Left lung (tissue), 10 donors: ENCODE results near the gene RHEB. TPM values are rescaled to one million over a fixed set of nuclear protein-coding genes. Genes with fewer than 3 reads are reported as not detected.
A peak's percentile ranks its signal among the peaks of the same experiment; 100 is the strongest.

ENCODE experiments used
- ATAC-seq: fragments of 200-7000 bp; cut with Tn5 transposase; one replicate; pipeline ENCODE4 v1.9.1; 2020; ENCODE audit warnings: moderate library complexity
- DNase-seq, 4 donors: peaks; one replicate each; pipeline ENCODE4 v3.0.0-alpha.2; 2013 to 2020
- H3K27ac ChIP-seq, 2 donors: fragments of 200-600 bp; sonication (generic) in 1 of 2; one replicate each; pipeline versions ENCODE4 v1.5.0 to v1.8.0; 2020 to 2021
- H3K27me3 ChIP-seq, 2 donors: fragments of 200-600 bp; sonication (generic) in 1 of 2; one replicate each; pipeline versions ENCODE4 v1.5.0 to v1.8.0; 2020 to 2021
- H3K36me3 ChIP-seq, 2 donors: fragments of 200-600 bp; sonication (generic) in 1 of 2; one replicate each; pipeline versions ENCODE4 v1.5.0 to v1.8.0; 2020 to 2021
- H3K4me1 ChIP-seq, 2 donors: fragments of 200-600 bp; one replicate each; pipeline ENCODE4 v1.8.0; 2021
- H3K4me3 ChIP-seq, 2 donors: fragments of 200-600 bp; sonication (generic) in 1 of 2; one replicate each; pipeline versions ENCODE4 v1.5.0 to v1.8.0; 2020 to 2021; ENCODE audit warnings: mild to moderate bottlenecking in 1 of 2
- H3K9me3 ChIP-seq, 2 donors: fragments of 200-600 bp; sonication (generic) in 1 of 2; one replicate each; pipeline versions ENCODE4 v1.5.0 to v1.8.0; 2020 to 2021
- intact Hi-C, 2 donors: fragments of 100-400 bp; cut with DNase I; formaldehyde crosslinking; loops; one replicate each; pipeline versions ENCODE4 v1.11.2 to v1.14.2; 2022
- polyA plus RNA-seq, 6 donors: library from polyadenylated mRNA; unstranded; fragments of 120-200 nt; gene quantifications; one replicate each; pipeline ENCODE4 v1.2.1, GENCODE V29; 2013; ENCODE audit not compliant: insufficient read length in 6 of 6
- total RNA-seq, 2 donors: library from RNA; stranded (reverse); fragmentation: NEBNext Ultra II Directional; extraction: Animal tissue kit (Norgen Biotek cat#: 25700); gene quantifications; one replicate each; pipeline ENCODE4 v1.2.1, GENCODE V29; 2021
- TF ChIP-seq, protein P1 (sequence below), 2 donors: fragments of 200-600 bp; sonication (generic) in 1 of 2; IDR thresholded peaks; one replicate each; pipeline versions ENCODE4 v1.5.0 to v1.8.0; 2021; ENCODE audit warnings: antibody characterized with exemption in 2 of 2
- donor health status: DM: no; HTN: yes; CAD: no.
- donor health status: DM: no; HTN: no; CAD: no.

RHEB gene
- total and polyA plus RNA-seq, 8 donors: 85.3 to 110 (median 105) TPM

GRCh38 chr7:151465169-151465568 lies 54.5 kb downstream of the RHEB start:
- no peak for ATAC-seq
- Histone ChIP-seq H3K4me3 (no peak overlapping the region), H3K27ac (no peak overlapping the region), H3K4me1 (peaks cover 4% of the 10 kb centered on the region in 2 donors), H3K9me3 (peaks cover 0 to 13% of the 10 kb centered on the region in 2 donors), H3K27me3 (no peaks in the 10 kb centered on the region), H3K36me3 (peaks cover 0 to 63% of the 10 kb centered on the region in 2 donors)
- DNase-seq: no peak
- intact Hi-C loops: no loop called here
- TF ChIP-seq, protein P1, sequence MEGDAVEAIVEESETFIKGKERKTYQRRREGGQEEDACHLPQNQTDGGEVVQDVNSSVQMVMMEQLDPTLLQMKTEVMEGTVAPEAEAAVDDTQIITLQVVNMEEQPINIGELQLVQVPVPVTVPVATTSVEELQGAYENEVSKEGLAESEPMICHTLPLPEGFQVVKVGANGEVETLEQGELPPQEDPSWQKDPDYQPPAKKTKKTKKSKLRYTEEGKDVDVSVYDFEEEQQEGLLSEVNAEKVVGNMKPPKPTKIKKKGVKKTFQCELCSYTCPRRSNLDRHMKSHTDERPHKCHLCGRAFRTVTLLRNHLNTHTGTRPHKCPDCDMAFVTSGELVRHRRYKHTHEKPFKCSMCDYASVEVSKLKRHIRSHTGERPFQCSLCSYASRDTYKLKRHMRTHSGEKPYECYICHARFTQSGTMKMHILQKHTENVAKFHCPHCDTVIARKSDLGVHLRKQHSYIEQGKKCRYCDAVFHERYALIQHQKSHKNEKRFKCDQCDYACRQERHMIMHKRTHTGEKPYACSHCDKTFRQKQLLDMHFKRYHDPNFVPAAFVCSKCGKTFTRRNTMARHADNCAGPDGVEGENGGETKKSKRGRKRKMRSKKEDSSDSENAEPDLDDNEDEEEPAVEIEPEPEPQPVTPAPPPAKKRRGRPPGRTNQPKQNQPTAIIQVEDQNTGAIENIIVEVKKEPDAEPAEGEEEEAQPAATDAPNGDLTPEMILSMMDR (IDR thresholded peaks at IDR 0.05): no peak

- DNase-seq: no peak
- H3K4me3 ChIP-seq: no peak overlapping the region
- H3K27ac ChIP-seq: no peak overlapping the region
- peaks cover 0 to 13% of the 10 kb centered on the region in 2 donors for H3K9me3 ChIP-seq
- intact Hi-C loops: no loop called here
- H3K4me1 ChIP-seq: peaks cover 9 to 12% of the 10 kb centered on the region in 2 donors
- peaks cover 0 to 4% of the 10 kb centered on the region in 2 donors for H3K27me3 ChIP-seq
- peaks cover 0 to 34% of the 10 kb centered on the region in 2 donors for H3K36me3 ChIP-seq
- TF ChIP-seq, protein P1 (IDR thresholded peaks at IDR 0.05): no peak
- no peak for ATAC-seq
These were observed 57.4 kb downstream of the RHEB start for GRCh38 chr7:151462306-151462779.

DNA sequence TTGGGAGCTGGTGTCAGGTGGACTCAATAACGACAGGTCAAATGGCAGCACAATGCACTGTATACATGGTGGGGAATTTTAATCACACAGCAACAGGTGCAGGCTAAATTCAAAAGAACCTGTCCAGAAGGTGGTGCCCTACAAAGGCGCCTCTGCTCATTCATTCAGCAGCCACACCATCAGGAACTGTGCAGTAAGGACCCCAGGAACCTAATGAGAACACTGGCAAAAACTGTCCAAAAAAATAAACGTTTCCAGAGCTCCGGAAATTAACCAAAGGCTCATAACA lies 57.8 kb downstream of the RHEB start:
- intact Hi-C loops: no loop called here
- TF ChIP-seq, protein P1 (IDR thresholded peaks at IDR 0.05): no peak
- Histone ChIP-seq H3K4me1 (peaks cover 9 to 12% of the 10 kb centered on the region in 2 donors), H3K27ac (no peak overlapping the region), H3K36me3 (peaks cover 0 to 30% of the 10 kb centered on the region in 2 donors), H3K9me3 (peaks cover 0 to 13% of the 10 kb centered on the region in 2 donors), H3K4me3 (no peak overlapping the region), H3K27me3 (peaks cover 0 to 4% of the 10 kb centered on the region in 2 donors)
- DNase-seq (no peak), ATAC-seq (no peak)

GRCh38 chr7:151461096-151461941 lies 58.4 kb downstream of the RHEB start:
- H3K9me3 ChIP-seq: peaks cover 0 to 13% of the 10 kb centered on the region in 2 donors
- H3K36me3 ChIP-seq: peaks cover 0 to 24% of the 10 kb centered on the region in 2 donors
- H3K4me3 ChIP-seq: no peak overlapping the region
- TF ChIP-seq, protein P1 (IDR thresholded peaks at IDR 0.05): no peak
- peaks cover 0 to 4% of the 10 kb centered on the region in 2 donors for H3K27me3 ChIP-seq
- no peak overlapping the region for H3K27ac ChIP-seq
- peaks cover 9 to 12% of the 10 kb centered on the region in 2 donors for H3K4me1 ChIP-seq
- no peak for ATAC-seq
- no peak for DNase-seq
- intact Hi-C loops: no loop called here

DNA sequence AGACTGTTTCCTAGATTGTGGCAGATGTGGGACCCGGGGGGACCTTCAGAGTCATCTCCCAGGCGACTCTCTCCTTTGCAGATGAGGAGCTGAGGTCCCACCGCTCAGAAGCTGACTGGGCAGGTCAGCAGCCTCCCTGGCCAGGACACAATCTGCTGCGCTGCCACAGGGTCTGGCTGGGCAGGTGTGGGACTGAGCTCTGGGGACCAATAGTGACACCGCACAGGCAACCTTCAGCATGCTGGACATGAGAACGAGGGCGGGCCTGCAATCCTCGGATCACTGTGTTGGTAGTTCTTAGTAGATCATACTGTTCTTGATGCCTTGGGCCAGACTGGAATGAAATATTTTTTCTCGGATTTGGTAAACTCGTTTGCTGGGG lies 59.2 kb downstream of the RHEB start:
- intact Hi-C loops: no loop called here
- H3K27me3 ChIP-seq: peaks cover 0 to 4% of the 10 kb centered on the region in 2 donors
- H3K4me1 ChIP-seq: peaks cover 9 to 12% of the 10 kb centered on the region in 2 donors
- peaks cover 0 to 13% of the 10 kb centered on the region in 2 donors for H3K9me3 ChIP-seq
- no peak overlapping the region for H3K4me3 ChIP-seq
- DNase-seq (no peak), ATAC-seq (peak; percentile 3)
- TF ChIP-seq, protein P1 (IDR thresholded peaks at IDR 0.05): no peak
- peaks cover 0 to 16% of the 10 kb centered on the region in 2 donors for H3K36me3 ChIP-seq
- peak overlapping the region in 1 of 2 donors; percentile 57 for H3K27ac ChIP-seq
